Measurements from ENCODE around the gene SCAND1.
"Not testable (repeated sequence)": the region's sequence is repeated elsewhere in the genome, so short reads cannot be mapped to it uniquely, and the experiment has no call there.

SCAND1 gene

DNA sequence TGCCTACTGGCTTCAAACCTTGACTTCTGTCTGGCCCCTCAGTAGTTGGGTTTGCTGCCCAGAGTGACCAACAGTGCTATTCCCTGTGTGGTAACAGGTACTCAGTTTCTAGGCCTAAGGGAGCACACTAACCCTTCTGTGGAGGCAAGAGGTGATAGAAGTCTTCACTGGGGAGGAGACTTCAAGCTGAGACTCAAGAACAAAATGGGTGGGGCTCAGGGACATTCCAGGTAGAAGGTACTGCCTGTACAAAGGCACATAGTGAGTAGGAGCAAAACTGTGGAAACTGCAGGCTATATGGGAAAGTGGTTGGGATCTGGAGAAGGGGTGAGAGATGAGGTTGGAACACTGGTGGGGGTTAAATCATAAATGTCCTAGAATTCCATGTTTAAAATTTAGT lies 2.3 kb upstream of the SCAND1 start:
- no peak for DNase-seq

DNA sequence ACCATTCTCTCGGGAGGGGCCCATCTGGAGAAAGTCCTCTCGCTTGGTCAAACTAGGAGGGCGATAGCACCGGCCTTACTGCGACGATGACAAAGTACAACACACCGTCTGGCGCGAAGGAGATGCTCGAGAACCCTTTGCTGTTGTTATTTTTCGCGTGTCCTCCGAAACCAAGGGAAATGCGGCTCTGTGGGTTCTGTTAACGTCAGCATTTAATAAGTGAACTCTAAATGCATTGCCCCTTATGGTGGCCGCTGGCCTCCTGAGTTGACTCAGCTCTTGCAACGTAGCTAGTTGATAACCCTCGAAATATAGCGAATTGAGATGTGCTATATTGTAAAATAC lies 577 bp upstream of the SCAND1 start:
- DNase-seq, result no peak

DNA sequence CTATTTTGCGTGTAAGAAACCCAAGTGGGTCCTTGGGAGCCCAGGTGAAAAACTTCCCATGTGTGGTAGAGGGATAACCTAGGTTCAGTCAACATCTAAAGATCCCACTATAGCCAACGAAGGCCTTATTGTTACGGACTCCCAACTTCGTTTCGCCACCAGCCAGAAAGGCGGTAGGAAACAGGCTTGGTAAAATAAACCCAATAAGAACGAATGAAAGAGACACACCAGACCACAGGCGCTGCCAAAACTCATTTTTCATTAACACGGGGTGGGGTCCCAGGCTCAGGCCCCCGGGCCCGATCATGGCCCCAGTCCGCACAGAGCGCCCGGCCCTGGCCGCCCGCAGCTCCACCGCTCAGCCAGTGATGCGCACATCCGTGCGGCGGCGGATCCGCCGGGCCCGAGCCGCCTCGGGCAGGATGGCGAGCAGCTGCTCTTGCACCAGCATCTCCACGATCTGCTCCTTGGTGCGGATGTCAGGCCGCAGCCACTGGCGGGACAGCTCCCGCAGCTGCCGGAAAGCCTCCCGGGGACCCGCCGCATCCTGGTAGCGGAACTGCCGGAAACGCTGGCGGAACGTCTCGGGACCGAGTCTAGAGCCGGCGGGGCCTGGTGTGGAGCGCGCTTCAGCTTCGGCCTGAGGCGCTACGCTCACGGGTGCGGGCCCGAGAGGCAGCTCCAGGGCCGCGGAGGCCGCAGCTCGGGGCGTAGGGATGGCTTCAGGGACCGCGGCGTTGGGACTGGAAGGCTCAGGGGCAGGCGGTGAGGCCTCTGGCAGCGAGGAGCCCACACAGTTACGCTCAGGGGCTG lies 709 bp downstream of the SCAND1 start:
- peak; percentile 66 for DNase-seq

DNA sequence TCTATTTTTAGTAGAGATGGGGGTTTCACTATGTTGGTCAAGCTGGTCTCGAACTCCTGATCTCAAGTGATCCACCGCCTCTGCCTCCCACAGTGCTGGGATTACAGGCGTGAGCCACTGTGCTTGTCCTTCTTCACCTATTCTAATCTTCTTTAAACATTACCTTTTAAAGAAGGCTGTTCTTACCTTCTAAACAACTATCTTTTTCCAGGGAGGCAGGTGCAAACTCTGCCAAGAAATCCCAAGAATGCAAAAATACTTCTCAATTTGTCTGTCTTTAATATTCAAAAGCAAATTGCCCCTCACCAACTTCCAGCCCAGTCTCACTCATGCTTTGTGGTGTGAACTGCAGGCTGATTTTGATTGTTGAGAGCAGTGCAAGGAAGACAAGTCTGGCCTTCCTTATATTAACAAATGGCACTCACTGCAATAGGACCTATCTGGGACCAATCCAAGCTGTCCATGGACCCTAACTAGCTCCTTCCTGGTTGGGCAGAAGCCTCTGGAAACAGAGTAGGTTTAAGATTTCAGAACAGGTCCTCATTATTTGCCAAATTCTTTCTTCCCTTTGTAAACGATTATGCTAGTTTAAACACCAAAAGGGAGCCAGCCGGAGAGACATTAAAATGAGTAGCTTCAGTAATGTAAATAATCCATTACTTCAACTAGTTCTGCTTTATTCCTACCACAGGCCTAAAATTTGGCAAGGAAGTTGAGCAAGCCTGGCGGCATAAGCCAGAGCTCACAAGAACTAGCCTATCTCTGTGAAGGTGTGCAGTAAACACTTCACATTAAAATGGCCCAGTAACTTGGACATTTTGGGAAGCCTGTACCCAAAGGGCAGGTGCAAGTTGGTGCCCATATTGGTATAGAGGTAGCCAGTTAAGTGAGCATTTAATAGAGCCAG lies 1.6 kb downstream of the SCAND1 start:
- DNase-seq, result no peak

DNA sequence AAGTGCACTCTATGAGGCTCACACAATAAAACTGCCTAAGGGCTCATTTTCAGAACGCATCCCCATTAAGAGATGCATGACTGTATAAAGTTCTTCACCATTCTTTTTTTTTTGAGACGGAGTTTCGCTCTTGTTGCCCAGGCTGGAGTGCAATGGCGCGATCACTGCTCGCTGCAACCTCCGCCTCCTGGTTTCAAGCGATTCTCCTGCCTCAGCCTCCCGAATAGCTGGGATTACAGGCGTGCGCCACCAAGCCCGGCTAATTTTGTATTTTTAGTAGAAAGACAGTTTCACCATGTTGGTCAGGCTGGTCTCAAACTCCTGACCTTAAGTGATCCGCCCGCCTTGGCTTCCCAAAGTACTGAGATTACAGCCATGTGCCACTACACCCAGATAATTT lies 2.2 kb downstream of the SCAND1 start:
- DNase-seq, result not testable (repeated sequence)

DNA sequence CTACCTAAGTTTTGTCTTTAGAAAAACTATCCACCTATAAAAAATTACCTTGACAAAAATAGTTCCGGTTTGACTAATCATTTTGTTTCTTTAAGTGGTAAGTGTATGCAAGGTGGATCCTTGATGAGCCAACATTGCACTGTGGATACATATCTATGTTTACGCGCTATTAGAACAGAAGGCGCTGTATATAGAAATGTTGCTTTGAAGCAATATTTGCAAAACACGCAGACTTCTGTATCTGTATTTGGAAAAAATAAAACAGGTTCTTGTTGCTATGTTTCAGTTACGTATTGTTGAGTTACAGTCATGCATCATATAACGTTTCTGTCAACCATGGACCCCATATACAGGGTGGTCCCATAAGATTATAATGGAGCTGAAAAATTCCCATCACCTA lies 4.2 kb downstream of the SCAND1 start:
- DNase-seq, result no peak

DNA sequence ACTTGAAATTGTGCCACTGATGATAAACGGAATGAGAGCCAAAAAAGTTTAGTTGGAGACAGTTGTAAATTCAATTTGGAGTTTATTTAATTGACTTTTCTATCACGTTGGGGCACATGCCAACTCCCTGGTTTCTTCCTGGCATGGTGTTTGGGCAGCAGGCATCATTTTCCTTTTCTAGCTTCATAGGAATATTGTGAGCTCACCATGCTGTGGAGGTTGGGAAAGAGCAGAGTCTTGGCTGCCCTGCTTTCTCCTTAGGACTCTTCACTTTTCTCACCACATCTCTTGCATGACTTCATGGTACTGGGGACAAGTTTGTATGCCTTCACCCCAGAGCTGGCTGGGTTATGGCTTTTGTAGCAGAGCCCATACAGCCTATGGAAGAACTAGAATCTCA lies 6.4 kb downstream of the SCAND1 start:
- no peak for DNase-seq

DNA sequence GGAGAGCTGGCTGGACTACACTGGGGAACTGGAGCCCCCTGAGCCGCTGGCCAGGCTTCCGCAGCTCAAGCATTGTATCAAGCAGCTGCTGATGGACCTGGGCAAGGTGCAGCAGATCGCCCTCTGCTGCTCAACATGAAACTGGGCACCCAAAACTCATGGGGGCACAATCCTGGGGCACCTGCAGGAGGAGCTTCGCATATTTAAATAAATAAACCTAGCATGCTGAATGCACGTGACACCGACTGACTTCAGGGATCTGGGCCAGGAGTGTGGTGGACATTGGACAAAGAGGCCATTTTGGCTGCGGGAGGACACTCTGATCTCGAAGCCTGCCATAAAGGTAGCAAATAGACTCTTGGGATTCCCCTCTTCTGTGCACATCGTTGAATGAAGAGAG lies 6.8 kb downstream of the SCAND1 start:
- DNase-seq, result no peak

DNA sequence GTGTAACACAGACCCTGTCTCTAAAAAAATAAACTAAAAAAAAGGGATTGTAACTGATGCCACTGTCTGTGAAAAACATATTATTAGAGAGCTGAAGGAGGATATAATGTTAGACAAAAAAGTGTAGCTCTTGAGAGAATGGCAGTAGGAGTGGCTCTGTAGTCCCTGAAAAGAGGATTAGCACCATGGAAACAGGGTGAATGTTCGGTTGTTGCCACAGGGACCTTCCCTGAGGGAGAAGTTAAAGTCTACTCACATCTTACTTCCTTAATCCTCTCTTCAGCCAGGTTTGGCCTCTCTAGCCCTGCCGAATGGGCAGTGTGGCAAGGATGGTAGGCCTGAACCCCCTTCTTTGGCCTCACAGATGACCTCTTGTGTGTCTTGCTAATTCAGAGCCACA lies 12.1 kb downstream of the SCAND1 start:
- DNase-seq, result no peak

DNA sequence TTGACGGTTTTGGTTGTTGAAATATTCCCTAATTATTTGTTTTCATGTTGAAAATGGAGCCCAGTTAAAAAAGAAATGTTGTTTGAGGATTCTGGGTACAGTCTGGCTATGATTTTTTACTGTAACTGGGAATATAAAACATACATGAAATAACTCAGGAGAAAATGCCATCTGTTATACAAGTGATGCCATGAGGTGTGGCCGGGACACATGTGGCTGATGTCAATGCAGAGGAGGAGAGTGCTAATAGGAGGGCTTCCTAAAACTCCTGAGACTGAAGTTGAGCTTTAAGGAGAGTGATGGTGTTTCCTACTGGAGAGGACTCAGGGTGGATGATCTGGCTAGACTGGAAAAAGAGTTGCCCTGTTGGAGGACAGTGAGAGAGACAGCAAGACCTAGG lies 12.7 kb downstream of the SCAND1 start:
- DNase-seq, result no peak

DNA sequence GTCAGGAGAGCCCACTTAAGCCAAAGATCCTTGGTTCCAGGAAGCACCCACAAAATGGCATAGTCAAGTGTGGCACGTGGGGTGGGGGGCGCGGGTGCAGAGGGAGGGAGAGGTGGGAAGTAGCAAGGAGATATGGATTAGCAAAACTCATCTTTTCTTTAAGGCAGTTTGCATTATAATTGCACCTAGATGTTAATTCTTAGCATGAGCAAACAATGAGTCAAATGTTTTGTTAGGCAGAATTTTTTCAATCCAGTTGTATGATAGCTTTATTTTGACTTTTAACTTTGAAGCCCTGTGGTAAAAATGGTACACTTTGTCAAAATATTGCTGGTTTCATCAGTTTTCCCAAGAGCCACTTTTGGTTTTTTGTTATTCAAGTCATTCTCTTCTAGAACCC lies 15.0 kb downstream of the SCAND1 start:
- no peak for DNase-seq

DNA sequence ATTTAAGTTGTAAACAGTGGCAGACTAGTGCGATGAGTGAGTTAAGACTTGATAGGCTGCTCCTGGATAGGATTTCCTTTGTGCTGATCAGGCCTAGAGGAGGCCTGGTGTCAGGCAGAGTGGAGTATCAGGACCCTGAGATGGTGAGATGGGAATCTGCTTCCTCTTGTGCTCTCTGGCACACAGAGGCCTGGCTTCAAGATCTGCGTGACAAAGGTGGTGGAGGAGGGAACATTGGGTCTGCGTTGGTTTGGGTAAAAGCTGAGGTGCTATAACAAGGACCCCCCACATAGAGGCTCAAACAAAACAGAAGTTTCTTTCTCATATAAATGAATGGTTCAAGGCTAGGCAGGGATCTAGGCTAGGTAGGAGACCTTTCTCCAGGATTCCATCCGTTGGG lies 20.3 kb downstream of the SCAND1 start:
- DNase-seq, result no peak

DNA sequence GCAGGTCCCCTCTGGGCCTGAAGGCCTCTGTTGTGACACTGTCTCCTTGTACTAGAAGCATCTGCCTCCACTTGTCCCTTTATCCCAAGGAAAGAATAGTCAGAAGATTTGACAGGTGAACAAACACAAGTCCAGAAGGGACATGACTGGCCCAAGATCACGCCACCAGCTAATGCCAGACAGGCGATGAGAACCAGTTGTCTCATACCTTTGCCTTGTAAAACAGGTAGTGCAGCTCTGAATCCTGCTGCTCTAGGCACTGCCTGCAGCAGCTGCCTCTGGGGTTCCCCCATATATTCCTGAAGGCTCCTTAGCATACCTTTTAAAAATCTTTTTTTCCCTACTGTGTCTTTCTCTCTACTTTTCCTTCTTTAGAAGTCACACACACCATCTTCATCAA lies 25.0 kb downstream of the SCAND1 start:
- no peak for DNase-seq

DNA sequence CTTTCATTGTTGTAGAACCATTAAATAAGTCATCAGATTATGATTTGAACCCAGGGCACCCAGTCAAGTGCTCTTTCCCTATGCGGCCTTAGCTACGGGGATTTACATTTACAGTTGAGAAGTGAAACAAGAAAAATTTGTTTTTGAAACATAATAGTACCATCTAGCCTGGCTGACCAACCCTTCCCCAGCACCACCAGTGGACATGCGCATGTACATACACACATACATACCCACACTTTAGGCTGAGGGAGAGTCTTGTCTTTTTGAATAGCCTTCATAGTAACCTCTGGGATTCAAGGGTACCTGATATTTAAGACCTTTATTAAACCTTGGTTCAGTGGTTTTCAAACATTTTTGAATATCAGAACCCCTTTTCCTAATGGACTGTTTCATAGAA lies 33.8 kb downstream of the SCAND1 start:
- DNase-seq, result no peak

DNA sequence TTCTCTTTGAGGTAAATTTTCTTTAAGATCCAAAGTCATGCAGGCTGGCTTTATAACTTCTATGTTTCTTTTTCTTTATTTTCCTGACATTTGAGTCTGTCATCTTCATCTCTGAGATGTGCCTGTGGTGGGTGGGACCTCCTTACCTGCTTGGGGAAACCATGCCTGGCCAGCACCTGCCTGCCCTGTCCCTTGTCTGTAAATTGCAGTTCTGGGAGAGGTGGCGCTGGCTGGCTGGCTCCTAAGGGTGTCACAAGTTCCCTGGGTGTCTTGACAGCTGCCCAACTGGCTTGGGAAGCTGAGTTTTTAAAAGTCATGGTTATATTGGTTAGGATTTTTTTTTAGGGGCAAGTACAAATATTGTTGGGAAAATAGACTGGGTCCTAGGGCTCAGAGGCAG lies 36.3 kb downstream of the SCAND1 start:
- no peak for DNase-seq

DNA sequence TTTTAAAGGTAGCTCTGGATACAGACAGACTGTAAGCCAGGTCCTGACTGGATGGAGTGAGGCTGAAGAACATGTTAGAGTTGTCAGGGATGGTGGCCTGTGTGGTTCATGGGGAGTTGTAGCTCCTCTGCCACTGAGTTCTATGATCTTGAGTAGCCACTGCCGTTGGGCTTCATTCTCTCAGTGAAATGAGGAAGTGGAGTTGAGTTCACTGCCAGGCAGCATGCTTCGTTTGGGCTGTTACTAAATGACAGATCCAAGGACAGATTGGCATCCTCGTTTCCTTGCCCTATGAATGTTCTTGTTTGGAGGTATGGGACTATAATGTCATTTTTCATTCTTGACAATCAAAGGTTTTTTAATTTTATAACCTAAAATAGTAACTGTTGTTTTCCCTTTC lies 37.2 kb downstream of the SCAND1 start:
- DNase-seq, result no peak

DNA sequence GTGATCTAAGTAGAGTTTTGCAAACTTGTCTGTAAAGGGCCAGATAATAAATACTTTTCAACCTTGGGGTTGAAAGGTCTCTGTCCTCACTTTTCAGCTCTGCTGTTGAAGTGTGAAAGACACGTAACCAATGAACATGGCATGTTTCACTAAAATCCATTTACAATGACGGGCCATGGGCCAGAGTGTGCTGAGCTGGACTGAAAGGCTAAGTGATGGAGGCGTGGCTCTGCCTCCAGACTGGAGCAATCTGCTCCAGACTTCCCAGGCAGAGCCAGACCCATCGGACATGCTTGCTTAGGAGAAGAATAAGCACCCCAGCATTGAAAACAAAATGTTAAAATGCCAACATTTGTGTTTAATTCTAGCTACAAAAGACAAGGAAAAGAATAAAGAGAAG lies 41.4 kb downstream of the SCAND1 start:
- DNase-seq, result no peak

DNA sequence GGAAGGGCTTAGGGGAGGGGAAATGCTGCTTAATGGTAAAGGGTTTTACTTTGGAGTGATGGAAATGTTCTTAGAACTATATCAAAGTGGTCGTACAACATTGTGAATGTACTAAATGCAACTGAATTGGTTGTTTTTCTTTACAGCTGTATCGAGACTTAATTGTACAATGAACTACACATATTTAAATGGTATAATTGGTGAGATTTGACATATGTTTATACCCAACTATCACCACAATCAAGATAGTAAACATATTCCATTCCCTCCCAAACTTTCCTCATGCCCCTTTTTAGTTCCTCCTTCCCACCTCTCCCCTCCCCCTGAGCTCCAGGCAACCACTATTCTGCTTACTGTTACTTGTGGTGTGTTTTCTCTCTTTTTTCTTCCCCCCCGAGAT lies 44.0 kb downstream of the SCAND1 start:
- no peak for DNase-seq

DNA sequence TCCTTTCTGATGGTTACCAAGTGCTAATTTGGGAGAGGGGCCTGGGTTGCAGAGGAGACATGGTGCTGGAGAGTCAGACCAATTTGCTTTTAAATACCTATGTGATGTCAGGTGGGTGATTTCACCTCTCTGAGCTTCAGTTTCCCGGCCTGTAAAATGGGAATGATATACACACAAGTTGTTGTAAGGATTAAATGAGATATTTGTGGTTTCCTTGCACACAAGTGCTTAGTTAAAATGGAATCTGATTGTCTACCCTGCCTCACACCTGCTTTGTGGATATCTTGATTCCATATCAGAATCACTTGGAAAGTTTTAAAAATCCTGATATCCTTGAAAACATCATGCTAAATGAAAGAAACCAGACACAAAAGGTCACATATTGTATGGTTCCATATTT lies 44.5 kb downstream of the SCAND1 start:
- no peak for DNase-seq

DNA sequence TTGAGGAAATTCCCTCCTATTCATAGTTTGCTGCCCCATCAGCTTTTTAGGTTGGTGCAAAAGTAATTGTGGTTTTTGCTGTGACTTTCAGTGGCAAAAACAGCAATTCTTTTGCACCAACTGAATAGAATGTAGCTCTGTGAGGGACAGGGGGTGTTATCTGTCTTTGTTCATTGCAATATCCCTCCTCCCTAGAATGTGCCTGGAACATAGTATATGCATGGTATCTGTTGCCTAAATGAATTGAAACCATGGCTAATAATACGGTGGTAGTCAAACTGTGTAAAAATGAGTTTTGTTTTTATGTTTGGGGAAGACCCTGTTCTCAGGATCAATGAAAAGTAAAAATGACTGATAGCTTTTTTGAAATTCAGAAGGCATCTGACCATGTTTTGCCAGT lies 45.1 kb downstream of the SCAND1 start:
- DNase-seq, result no peak

DNA sequence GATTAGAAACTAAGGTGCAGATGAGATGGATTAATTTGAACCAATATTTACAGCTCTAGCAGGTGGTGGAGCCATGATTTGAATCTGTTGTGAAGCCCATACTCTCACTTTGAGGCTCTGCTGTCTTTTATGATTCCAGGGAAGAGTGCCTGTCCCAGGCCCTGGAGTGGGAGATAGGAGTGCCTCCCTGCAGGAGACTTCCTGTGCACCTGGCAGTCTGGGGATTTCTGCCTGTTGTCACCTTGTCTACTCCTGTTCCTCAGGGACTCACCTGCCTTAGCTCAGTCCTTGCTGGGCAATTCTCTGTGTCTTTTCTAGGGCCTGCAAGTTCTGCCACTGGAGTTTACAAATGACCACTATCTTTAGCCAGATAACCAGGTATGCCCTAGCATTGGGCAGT lies 46.3 kb downstream of the SCAND1 start:
- no peak for DNase-seq

DNA sequence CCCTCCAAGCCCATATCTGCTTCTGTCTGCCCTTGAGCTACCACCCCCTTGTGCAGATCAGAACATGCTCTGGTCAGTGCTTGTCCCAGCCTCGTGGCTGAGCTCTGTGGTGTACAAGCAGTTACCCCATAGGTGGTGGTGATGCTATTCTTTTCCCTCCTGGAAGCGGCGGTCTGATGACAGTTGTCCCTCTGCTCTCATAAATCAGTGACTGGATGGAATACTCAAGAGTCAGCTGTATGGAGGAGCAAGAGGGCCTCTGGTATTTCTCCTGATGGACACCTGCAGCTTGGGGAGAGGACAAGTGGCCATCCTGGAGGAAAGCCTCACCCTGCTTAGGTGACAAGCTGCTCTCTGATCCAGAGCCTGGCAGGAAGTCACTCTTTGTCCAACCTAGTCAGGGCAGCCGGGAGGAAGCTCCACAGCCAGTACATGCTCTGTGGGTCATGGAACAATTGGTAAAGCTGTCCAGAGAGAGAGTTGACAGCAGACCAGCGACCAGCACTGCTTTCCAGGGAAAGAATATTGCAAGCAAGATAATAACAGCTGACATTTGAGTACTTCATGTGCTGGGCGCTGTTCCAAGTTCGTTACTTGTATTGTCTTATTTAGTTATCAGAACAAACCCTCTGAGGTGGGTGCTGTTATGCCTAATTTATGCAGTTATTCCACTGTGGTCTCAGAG lies 47.1 kb downstream of the SCAND1 start:
- DNase-seq, result no peak

DNA sequence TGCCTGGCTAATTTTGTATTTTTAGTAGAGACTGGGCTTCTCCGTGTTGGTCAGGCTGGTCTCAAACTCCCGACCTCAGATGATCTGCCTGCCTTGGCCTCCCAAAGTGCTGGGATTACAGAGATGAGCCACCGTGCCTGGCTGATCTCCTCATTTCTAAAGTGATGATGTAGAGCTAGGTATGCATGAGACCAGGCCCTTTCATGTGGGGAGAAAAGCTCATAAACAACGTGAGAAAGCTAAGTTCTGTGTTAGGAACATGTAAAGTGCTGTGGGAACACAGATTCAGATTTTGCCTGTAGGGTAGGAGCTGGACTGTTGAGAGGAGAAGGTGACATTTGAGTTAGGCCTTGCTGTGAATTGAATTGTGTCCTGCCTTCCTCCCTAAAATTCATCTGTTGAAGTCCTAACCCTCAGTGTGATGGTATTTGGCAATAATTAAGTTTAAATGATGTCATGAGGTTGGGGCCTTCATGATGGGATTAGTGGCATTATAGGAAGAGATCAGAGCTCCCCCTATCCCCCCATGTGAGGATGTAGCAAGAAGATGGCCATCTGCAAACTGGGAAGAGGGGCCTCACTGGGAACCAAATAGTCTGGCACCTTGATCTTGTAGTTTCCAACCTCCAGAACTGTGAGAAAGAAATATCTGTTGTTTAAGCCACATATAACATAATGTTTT lies 49.2 kb downstream of the SCAND1 start:
- DNase-seq, result no peak

Measured in left hindlimb (tissue), 1 donor.